Measurements from ENCODE around the gene PTCH1.

- TF ChIP-seq, protein P1, sequence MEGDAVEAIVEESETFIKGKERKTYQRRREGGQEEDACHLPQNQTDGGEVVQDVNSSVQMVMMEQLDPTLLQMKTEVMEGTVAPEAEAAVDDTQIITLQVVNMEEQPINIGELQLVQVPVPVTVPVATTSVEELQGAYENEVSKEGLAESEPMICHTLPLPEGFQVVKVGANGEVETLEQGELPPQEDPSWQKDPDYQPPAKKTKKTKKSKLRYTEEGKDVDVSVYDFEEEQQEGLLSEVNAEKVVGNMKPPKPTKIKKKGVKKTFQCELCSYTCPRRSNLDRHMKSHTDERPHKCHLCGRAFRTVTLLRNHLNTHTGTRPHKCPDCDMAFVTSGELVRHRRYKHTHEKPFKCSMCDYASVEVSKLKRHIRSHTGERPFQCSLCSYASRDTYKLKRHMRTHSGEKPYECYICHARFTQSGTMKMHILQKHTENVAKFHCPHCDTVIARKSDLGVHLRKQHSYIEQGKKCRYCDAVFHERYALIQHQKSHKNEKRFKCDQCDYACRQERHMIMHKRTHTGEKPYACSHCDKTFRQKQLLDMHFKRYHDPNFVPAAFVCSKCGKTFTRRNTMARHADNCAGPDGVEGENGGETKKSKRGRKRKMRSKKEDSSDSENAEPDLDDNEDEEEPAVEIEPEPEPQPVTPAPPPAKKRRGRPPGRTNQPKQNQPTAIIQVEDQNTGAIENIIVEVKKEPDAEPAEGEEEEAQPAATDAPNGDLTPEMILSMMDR (IDR thresholded peaks at IDR 0.05): no peak
- TF ChIP-seq POLR2AphosphoS5 (IDR thresholded peaks at IDR 0.05): no peak
Measured at GRCh38 chr9:95440447-95440846, 76.3 kb downstream of the PTCH1 start.

All from prostate gland (tissue), 2 donors.